Endodermal cell (in vitro differentiated cells): ENCODE data around the gene HLCS. TPM values are rescaled to one million over a fixed set of nuclear protein-coding genes. Genes with fewer than 3 reads are reported as not detected.

Experiments
- DNase-seq: peaks from one replicate; pipeline ENCODE4 v3.0.0-alpha.2; 2017
- H3K27ac ChIP-seq: 2 replicates; pipeline ENCODE4 v1.5.1; 2013; ENCODE audit warnings: mild to moderate bottlenecking, low read depth, low read length, moderate library complexity
- H3K27me3 ChIP-seq: 2 replicates; pipeline ENCODE4 v1.6.1; 2013; ENCODE audit warnings: mild to moderate bottlenecking, low read length, moderate library complexity; ENCODE audit not compliant: insufficient read depth, control insufficient read depth, poor library complexity, severe bottlenecking
- H3K36me3 ChIP-seq: 2 replicates; pipeline ENCODE4 v1.7.0; 2013; ENCODE audit warnings: mild to moderate bottlenecking, low read length, moderate library complexity; ENCODE audit not compliant: control insufficient read depth, insufficient read depth
- H3K4me1 ChIP-seq: one replicate; pipeline ENCODE4 v1.7.0; 2013; ENCODE audit warnings: low read length; ENCODE audit not compliant: control insufficient read depth, insufficient read depth
- H3K4me3 ChIP-seq: 2 replicates; pipeline ENCODE4 v1.5.1; 2013; ENCODE audit warnings: mild to moderate bottlenecking, low read length, moderate library complexity
- H3K9ac ChIP-seq: 2 replicates; pipeline ENCODE4 v1.6.1; 2013; ENCODE audit warnings: mild to moderate bottlenecking, low read length, moderate library complexity; ENCODE audit not compliant: poor library complexity, severe bottlenecking; ENCODE audit errors: extremely low read depth
- H3K9me3 ChIP-seq: 2 replicates; pipeline ENCODE4 v1.6.1; 2013; ENCODE audit warnings: mild to moderate bottlenecking, low read length, moderate library complexity; ENCODE audit not compliant: control insufficient read depth
- H3K27ac Mint-ChIP-seq: 2 replicates; pipeline ENCODE4 v1.8.0; 2020; ENCODE audit warnings: mixed read lengths
- H3K27me3 Mint-ChIP-seq: 2 replicates; pipeline ENCODE4 v1.8.0; 2021; ENCODE audit warnings: mild to moderate bottlenecking, mixed read lengths; ENCODE audit not compliant: insufficient read depth
- H3K36me3 Mint-ChIP-seq: 2 replicates; pipeline ENCODE4 v1.8.0; 2020; ENCODE audit warnings: low read depth, mixed read lengths
- H3K4me1 Mint-ChIP-seq: 2 replicates; pipeline ENCODE4 v1.8.0; 2020; ENCODE audit warnings: mixed read lengths
- H3K4me3 Mint-ChIP-seq: 2 replicates; pipeline ENCODE4 v1.8.0; 2020; ENCODE audit warnings: mild to moderate bottlenecking, moderate library complexity, mixed read lengths
- H3K9me3 Mint-ChIP-seq: 2 replicates; pipeline ENCODE4 v1.8.0; 2020; ENCODE audit warnings: mild to moderate bottlenecking, mixed read lengths
- WGBS, 2 experiments: methylation state at CpG; one replicate each; pipeline versions ENCODE4 v1.1.5 to v1.1.7; 2013; ENCODE audit warnings: missing lambda C conversion rate in 2 of 2, mixed read lengths in 1 of 2; ENCODE audit not compliant: insufficient coverage in 1 of 2, insufficient read length in 1 of 2; 5-methylcytosine and 5-hydroxymethylcytosine counted together
- total RNA-seq, 2 donors: library from RNA; stranded (reverse); fragmentation: NEBNext Ultra II Directional in 1 of 2; extraction: Animal tissue kit (Norgen Biotek cat#: 25700) in 1 of 2; gene quantifications; 2 replicates in 1 of 2; 3 replicates in 1 of 2; pipeline ENCODE4 v1.2.1, GENCODE V29; 2021
- TF ChIP-seq, protein P1 (sequence below): fragments of 200-600 bp; sonication (generic); conservative IDR thresholded peaks from 2 replicates; pipeline ENCODE4 v1.5.0; 2021; ENCODE audit warnings: antibody characterized with exemption, mild to moderate bottlenecking

Gene HLCS
- total RNA-seq, 2 donors from 2014 or later: 25.0 to 30.1 TPM

DNA sequence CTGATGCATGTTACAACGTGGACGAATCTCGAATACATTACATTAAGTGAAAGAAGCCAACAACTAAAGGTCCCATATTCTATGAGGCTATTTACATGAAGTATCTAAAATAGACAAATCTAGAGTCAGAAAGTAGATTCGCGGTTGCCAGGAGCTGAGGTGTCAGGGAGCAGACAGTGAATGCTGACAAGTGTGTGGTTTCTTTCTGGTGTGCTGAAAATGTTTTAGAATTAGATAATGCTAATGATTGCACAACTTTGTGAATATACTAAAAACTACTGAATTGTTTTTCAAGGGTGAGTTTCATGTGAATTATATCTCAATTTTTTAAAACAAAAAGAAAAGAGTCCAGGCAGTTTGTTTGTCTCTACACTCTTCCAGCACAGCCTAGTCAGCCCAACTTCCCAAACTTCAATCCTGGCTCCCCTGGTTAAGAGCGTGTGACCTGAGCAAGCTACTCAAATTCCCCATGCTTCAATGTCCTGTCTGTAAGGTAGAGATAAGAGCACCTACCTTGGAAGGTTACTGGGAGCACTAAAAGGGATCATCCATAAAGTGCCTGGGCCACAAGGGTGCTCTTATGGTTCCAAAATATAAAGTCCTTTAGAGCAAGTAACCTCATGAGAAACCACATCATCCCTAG lies 20.9 kb downstream of the HLCS start:
- Histone ChIP-seq H3K4me3 (no peak overlapping the region), H3K27ac (no peak overlapping the region), H3K36me3 (peaks cover 18% of the 10 kb centered on the region), H3K9me3 (peaks cover 9% of the 10 kb centered on the region), H3K27me3 (no peaks in the 10 kb centered on the region), H3K9ac (no peak overlapping the region), H3K4me1 (peaks cover 8% of the 10 kb centered on the region)
- Mint-ChIP-seq H3K27ac (no peak overlapping the region), H3K27me3 (peaks cover 9% of the 10 kb centered on the region), H3K9me3 (peaks cover 3% of the 10 kb centered on the region), H3K36me3 (peaks cover 16% of the 10 kb centered on the region), H3K4me1 (peaks cover 22% of the 10 kb centered on the region), H3K4me3 (no peak overlapping the region)
- no peak for DNase-seq
- WGBS, 2 experiments: 97 to 100% methylated on average over 4 to 6 of the region's 6 CpGs
- TF ChIP-seq, protein P1, sequence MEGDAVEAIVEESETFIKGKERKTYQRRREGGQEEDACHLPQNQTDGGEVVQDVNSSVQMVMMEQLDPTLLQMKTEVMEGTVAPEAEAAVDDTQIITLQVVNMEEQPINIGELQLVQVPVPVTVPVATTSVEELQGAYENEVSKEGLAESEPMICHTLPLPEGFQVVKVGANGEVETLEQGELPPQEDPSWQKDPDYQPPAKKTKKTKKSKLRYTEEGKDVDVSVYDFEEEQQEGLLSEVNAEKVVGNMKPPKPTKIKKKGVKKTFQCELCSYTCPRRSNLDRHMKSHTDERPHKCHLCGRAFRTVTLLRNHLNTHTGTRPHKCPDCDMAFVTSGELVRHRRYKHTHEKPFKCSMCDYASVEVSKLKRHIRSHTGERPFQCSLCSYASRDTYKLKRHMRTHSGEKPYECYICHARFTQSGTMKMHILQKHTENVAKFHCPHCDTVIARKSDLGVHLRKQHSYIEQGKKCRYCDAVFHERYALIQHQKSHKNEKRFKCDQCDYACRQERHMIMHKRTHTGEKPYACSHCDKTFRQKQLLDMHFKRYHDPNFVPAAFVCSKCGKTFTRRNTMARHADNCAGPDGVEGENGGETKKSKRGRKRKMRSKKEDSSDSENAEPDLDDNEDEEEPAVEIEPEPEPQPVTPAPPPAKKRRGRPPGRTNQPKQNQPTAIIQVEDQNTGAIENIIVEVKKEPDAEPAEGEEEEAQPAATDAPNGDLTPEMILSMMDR: no peak

DNA sequence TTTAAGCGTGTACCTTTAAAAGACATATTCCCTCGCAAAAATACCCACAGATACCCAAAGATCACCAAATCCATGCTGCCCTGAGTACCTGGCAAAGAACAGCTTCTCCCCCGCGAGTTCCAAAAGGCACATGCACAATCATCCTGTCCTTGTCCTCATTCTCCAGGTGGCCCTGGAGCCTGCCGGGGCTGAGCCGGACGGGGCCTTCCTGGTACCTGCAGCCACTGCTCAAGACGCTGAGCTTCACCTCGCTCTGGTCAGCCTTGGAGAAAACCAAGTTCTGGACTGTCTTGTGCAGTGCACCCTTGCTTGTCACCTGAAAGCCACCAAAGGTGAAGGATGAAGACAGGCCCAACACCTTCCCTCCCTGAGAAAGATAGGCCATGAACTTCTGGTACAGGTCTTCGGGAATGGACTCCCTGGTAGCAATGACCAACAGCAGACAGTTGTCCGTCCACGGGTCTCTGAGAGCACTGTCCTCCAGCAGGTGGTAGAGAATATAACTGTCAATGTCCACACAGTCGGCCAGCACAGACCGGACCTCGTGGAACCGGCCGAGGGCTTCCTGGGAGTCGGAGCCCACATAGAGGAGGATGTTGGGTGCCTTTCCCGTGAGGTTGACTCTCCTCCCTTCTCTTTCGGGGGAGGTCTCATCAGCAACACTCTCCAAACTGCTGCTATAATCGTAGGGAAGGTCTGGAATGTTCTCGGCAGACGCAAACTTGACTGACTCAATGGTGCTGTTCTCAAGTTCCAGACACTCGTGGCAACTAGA lies 29.9 kb downstream of the HLCS start:
- Mint-ChIP-seq H3K4me3 (no peak overlapping the region), H3K27me3 (no peaks in the 10 kb centered on the region), H3K9me3 (no peaks in the 10 kb centered on the region), H3K36me3 (peaks cover 21% of the 10 kb centered on the region), H3K4me1 (peaks cover 8% of the 10 kb centered on the region), H3K27ac (no peak overlapping the region)
- TF ChIP-seq, protein P1: no peak
- Histone ChIP-seq H3K27me3 (no peaks in the 10 kb centered on the region), H3K36me3 (peaks cover 38% of the 10 kb centered on the region), H3K9me3 (no peaks in the 10 kb centered on the region), H3K4me3 (no peak overlapping the region), H3K27ac (no peak overlapping the region), H3K9ac (no peak overlapping the region), H3K4me1 (peaks cover 5% of the 10 kb centered on the region)
- no peak for DNase-seq
- 95 to 96% methylated on average over 21 to 24 of the region's 24 CpGs for WGBS, 2 experiments

DNA sequence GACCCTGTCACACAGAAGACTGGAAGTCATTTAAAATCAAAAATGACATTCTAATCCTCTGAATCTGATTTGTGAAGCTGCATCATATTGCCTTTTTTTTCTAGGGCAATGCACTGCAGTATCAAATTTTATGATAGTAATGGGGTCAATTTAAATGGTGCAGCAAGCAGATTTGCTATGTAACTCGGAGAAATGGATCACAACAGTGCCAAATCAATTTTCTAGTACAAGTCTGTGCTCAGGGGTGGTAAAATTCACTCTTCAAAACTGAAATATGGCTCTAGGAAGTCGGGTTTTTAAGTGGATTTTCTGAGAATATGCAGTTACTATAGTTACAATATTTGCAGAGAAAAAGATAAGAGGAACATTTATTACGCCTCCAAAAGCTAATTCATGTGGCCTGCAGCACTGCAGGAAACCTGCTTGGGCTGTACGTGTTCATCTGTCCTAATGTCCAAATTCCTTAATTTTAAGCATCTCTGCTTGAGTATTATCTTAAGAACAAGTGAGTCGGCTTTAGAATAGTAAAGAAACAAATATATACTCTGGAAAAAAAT lies 31.5 kb downstream of the HLCS start:
- H3K4me1 Mint-ChIP-seq: peaks cover 8% of the 10 kb centered on the region
- H3K36me3 ChIP-seq: peaks cover 38% of the 10 kb centered on the region
- H3K4me1 ChIP-seq: peaks cover 5% of the 10 kb centered on the region
- H3K9me3 ChIP-seq: no peaks in the 10 kb centered on the region
- no peak overlapping the region for H3K4me3 Mint-ChIP-seq
- DNase-seq: no peak
- no peak overlapping the region for H3K4me3 ChIP-seq
- H3K27ac ChIP-seq: no peak overlapping the region
- TF ChIP-seq, protein P1: no peak
- no peaks in the 10 kb centered on the region for H3K27me3 ChIP-seq
- H3K9me3 Mint-ChIP-seq: no peaks in the 10 kb centered on the region
- no peaks in the 10 kb centered on the region for H3K27me3 Mint-ChIP-seq
- no peak overlapping the region for H3K9ac ChIP-seq
- no peak overlapping the region for H3K27ac Mint-ChIP-seq
- WGBS, 2 experiments: 63 to 73% methylated on average over 3 to 5 of the region's 5 CpGs
- H3K36me3 Mint-ChIP-seq: peaks cover 22% of the 10 kb centered on the region
